GM21737 (cell line): ENCODE data around the gene GPRC5C.

Experiments used
- ATAC-seq: cut with Tn5 transposase; IDR thresholded peaks from one replicate; pipeline ENCODE4 v1.9.1; 2021; ENCODE audit warnings: mild to moderate bottlenecking, moderate library complexity; ENCODE audit not compliant: unreplicated experiment

GPRC5C gene

GRCh38 chr17:74430706-74431567 lies 951 bp upstream of the GPRC5C start:
- ATAC-seq: peak; percentile 46

GRCh38 chr17:74432424-74432690 lies 469 bp downstream of the GPRC5C start:
- no peak for ATAC-seq

- no peak for ATAC-seq
Measured at GRCh38 chr17:74432766-74433391, 991 bp downstream of the GPRC5C start.

- ATAC-seq: no peak
Measured at GRCh38 chr17:74433421-74434121, 1.7 kb downstream of the GPRC5C start.

- ATAC-seq: no peak
Measured at GRCh38 chr17:74435775-74436359, 4.0 kb downstream of the GPRC5C start.

- no peak for ATAC-seq
Measured at GRCh38 chr17:74437702-74438101, 5.8 kb downstream of the GPRC5C start.

GRCh38 chr17:74439691-74440567 lies 8.0 kb downstream of the GPRC5C start:
- no peak for ATAC-seq

GRCh38 chr17:74441537-74441936 lies 9.6 kb downstream of the GPRC5C start:
- ATAC-seq: no peak

- no peak for ATAC-seq
Measured at GRCh38 chr17:74442291-74442669, 10.4 kb downstream of the GPRC5C start.

- peak; percentile 49 for ATAC-seq
Measured at GRCh38 chr17:74442670-74443515, 11.0 kb downstream of the GPRC5C start.

GRCh38 chr17:74443516-74444296 lies 11.8 kb downstream of the GPRC5C start:
- ATAC-seq: no peak

GRCh38 chr17:74444406-74444805 lies 12.5 kb downstream of the GPRC5C start:
- no peak for ATAC-seq

- no peak for ATAC-seq
Measured at GRCh38 chr17:74445158-74445557, 13.3 kb downstream of the GPRC5C start.

- ATAC-seq: no peak
Measured at GRCh38 chr17:74446551-74447500, 14.9 kb downstream of the GPRC5C start.

GRCh38 chr17:74447628-74448159 lies 15.8 kb downstream of the GPRC5C start:
- no peak for ATAC-seq

- ATAC-seq: no peak
Measured at GRCh38 chr17:74448756-74449155, 16.9 kb downstream of the GPRC5C start.

GRCh38 chr17:74449306-74449705 lies 17.4 kb downstream of the GPRC5C start:
- ATAC-seq: no peak

GRCh38 chr17:74449773-74450172 lies 17.9 kb downstream of the GPRC5C start:
- ATAC-seq: no peak
